Breast epithelium (tissue), 4 donors: ENCODE data around the gene ANTXR1. TPM values are rescaled to one million over a fixed set of nuclear protein-coding genes. Genes with fewer than 3 reads are reported as not detected.

Experiments used
- DNase-seq, 2 donors: peaks; one replicate each; pipeline ENCODE4 v3.0.0-alpha.2; 2019; ENCODE audit warnings: low spot score in 2 of 2
- H3K27ac ChIP-seq, 2 donors: fragments of 200-600 bp; sonication (generic) in 1 of 2; one replicate each; pipeline ENCODE4 v1.5.1; 2016 to 2019; ENCODE audit warnings: mild to moderate bottlenecking in 1 of 2
- H3K27me3 ChIP-seq, 2 donors: fragments of 200-600 bp; sonication (generic) in 1 of 2; one replicate each; pipeline versions ENCODE4 v1.5.1 to v1.6.0; 2017 to 2019; ENCODE audit warnings: control low read depth in 1 of 2, mild to moderate bottlenecking in 1 of 2
- H3K36me3 ChIP-seq: fragments of 200-600 bp; one replicate; pipeline ENCODE4 v1.5.1; 2019
- H3K4me1 ChIP-seq, 2 donors: fragments of 200-600 bp; sonication (generic); one replicate each; pipeline ENCODE4 v1.5.1; 2016 to 2019; ENCODE audit warnings: control low read depth in 1 of 2
- H3K4me3 ChIP-seq, 3 donors: fragments of 200-600 bp; sonication (generic); 1 replicate in 2 of 3; 2 replicates in 1 of 3; pipeline ENCODE4 v1.5.1; 2016 to 2019; ENCODE audit warnings: mild to moderate bottlenecking in 3 of 3, moderate library complexity in 2 of 3
- H3K9me3 ChIP-seq, 2 donors: fragments of 200-600 bp; sonication (generic) in 1 of 2; one replicate each; pipeline ENCODE4 v1.5.1; 2016 to 2019; ENCODE audit warnings: control low read depth in 1 of 2
- POLR2A ChIP-seq: fragments of 450-650 bp; IDR thresholded peaks from one replicate; pipeline ENCODE4 v1.6.1; 2016; ENCODE audit warnings: antibody characterized with exemption, mild to moderate bottlenecking, moderate library complexity
- POLR2AphosphoS5 ChIP-seq, 3 donors: sonication (generic); formaldehyde crosslinking; IDR thresholded peaks; one replicate each; pipeline ENCODE4 v1.6.1; 2017; ENCODE audit warnings: antibody characterized with exemption in 3 of 3
- intact Hi-C: fragments of 100-400 bp; cut with DNase I; formaldehyde crosslinking; loops from one replicate; pipeline ENCODE4 v1.15.1; 2023; ENCODE audit warnings: low total_unique reads
- total RNA-seq, 3 donors: library from RNA; depleted of rRNA; stranded (reverse); fragments of >200 nt; gene quantifications; one replicate each; pipeline ENCODE4 v1.1.0, GENCODE V29; 2016
- TF ChIP-seq, protein P1 (sequence below), 3 donors: fragments of 450-650 bp; IDR thresholded peaks; one replicate each; pipeline ENCODE4 v1.5.1; 2016 to 2017; ENCODE audit warnings: antibody characterized with exemption in 3 of 3, mild to moderate bottlenecking in 3 of 3, moderate library complexity in 3 of 3

The ANTXR1 gene
- total RNA-seq, 3 donors from 2014 or later = 52.7 to 72.8 (median 68.8) TPM

- TF ChIP-seq POLR2A = no peak
- no peak for TF ChIP-seq POLR2AphosphoS5 (IDR thresholded peaks at IDR 0.05)
- TF ChIP-seq, protein P1, sequence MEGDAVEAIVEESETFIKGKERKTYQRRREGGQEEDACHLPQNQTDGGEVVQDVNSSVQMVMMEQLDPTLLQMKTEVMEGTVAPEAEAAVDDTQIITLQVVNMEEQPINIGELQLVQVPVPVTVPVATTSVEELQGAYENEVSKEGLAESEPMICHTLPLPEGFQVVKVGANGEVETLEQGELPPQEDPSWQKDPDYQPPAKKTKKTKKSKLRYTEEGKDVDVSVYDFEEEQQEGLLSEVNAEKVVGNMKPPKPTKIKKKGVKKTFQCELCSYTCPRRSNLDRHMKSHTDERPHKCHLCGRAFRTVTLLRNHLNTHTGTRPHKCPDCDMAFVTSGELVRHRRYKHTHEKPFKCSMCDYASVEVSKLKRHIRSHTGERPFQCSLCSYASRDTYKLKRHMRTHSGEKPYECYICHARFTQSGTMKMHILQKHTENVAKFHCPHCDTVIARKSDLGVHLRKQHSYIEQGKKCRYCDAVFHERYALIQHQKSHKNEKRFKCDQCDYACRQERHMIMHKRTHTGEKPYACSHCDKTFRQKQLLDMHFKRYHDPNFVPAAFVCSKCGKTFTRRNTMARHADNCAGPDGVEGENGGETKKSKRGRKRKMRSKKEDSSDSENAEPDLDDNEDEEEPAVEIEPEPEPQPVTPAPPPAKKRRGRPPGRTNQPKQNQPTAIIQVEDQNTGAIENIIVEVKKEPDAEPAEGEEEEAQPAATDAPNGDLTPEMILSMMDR (IDR thresholded peaks at IDR 0.05) = no peak
- intact Hi-C loops = no loop called here
- Histone ChIP-seq H3K4me3 (no peak overlapping the region), H3K36me3 (no peaks in the 10 kb centered on the region), H3K9me3 (no peaks in the 10 kb centered on the region), H3K27ac (no peak overlapping the region), H3K4me1 (no peaks in the 10 kb centered on the region), H3K27me3 (no peaks in the 10 kb centered on the region)
- DNase-seq = no peak
These were observed 34.9 kb upstream of the ANTXR1 start for GRCh38 chr2:68978098-68978497.

GRCh38 chr2:68980956-68981355 is 32.0 kb upstream of the ANTXR1 start:
- Histone ChIP-seq H3K36me3 (no peaks in the 10 kb centered on the region), H3K27me3 (no peaks in the 10 kb centered on the region), H3K27ac (no peak overlapping the region), H3K4me1 (no peaks in the 10 kb centered on the region), H3K4me3 (no peak overlapping the region), H3K9me3 (no peaks in the 10 kb centered on the region)
- TF ChIP-seq, protein P1 (IDR thresholded peaks at IDR 0.05) = no peak
- no peak for TF ChIP-seq POLR2AphosphoS5 (IDR thresholded peaks at IDR 0.05)
- no peak for TF ChIP-seq POLR2A
- intact Hi-C loops = no loop called here
- no peak for DNase-seq

DNA sequence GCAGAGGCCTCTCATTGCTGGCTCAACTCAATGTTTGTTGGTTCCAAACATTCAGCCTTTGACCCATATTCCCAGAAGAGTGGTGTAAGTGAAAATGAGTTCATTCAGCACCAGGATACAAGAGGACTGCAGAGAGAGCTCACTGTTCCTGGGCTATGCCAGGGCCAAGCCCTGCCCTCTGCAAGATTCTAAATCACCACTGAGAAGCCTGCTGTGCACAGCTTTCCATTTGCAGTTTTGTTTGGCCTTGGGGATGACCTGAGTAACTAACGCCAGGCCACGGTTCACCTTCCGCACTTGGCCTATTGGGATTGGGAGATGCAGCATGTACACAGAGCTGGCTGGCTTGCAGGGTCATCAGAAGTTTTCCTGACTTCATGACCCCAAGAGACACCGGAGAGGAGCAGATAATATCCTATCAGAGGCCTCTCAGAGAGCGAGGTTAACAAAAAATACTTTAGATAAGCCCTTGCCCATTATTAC is 25.9 kb upstream of the ANTXR1 start:
- no peak overlapping the region for H3K4me3 ChIP-seq
- DNase-seq = no peak
- H3K27me3 ChIP-seq = no peaks in the 10 kb centered on the region
- no peaks in the 10 kb centered on the region for H3K36me3 ChIP-seq
- H3K4me1 ChIP-seq = no peaks in the 10 kb centered on the region
- intact Hi-C loops = no loop called here
- H3K27ac ChIP-seq = no peak overlapping the region
- TF ChIP-seq POLR2A (no peak), POLR2AphosphoS5 (IDR thresholded peaks at IDR 0.05) (no peak)
- TF ChIP-seq, protein P1 (IDR thresholded peaks at IDR 0.05) = no peak
- no peaks in the 10 kb centered on the region for H3K9me3 ChIP-seq

GRCh38 chr2:68989035-68989434 is 23.9 kb upstream of the ANTXR1 start:
- intact Hi-C loops = no loop called here
- Histone ChIP-seq H3K27me3 (no peaks in the 10 kb centered on the region), H3K9me3 (no peaks in the 10 kb centered on the region), H3K36me3 (no peaks in the 10 kb centered on the region), H3K4me3 (no peak overlapping the region), H3K27ac (no peak overlapping the region), H3K4me1 (no peaks in the 10 kb centered on the region)
- TF ChIP-seq, protein P1 (IDR thresholded peaks at IDR 0.05) = no peak
- TF ChIP-seq POLR2AphosphoS5 (IDR thresholded peaks at IDR 0.05) = no peak
- no peak for TF ChIP-seq POLR2A
- no peak for DNase-seq

DNA sequence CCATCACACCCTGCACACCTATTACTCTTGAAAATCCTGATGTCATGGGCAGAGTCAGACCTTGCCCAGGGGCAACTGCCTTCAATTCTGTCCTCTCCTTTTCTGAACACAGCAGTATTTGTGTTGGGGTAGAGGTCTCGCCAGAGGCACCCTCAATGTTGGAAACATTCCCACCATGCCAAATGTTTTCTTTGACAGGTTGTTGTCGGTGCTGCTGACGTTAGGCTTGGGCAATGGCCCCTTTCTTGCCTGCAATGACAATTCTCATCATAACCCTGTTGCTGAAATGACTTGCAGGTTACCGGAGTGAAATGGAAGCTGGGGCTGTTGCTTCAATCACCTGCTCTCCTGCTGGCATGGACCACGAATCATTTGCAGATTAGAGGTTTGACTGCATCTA is 20.6 kb upstream of the ANTXR1 start:
- TF ChIP-seq, protein P1 (IDR thresholded peaks at IDR 0.05) = no peak
- TF ChIP-seq POLR2A = no peak
- TF ChIP-seq POLR2AphosphoS5 (IDR thresholded peaks at IDR 0.05) = no peak
- H3K9me3 ChIP-seq = no peaks in the 10 kb centered on the region
- H3K27ac ChIP-seq = no peak overlapping the region
- H3K4me1 ChIP-seq = no peaks in the 10 kb centered on the region
- H3K36me3 ChIP-seq = no peaks in the 10 kb centered on the region
- intact Hi-C loops = no loop called here
- no peaks in the 10 kb centered on the region for H3K27me3 ChIP-seq
- H3K4me3 ChIP-seq = no peak overlapping the region
- DNase-seq = no peak
